ENCODE measurements around the gene DTNB.
"Not testable (repeated sequence)": the region's sequence is repeated elsewhere in the genome, so short reads cannot be mapped to it uniquely, and the experiment has no call there.

Gene DTNB

DNA sequence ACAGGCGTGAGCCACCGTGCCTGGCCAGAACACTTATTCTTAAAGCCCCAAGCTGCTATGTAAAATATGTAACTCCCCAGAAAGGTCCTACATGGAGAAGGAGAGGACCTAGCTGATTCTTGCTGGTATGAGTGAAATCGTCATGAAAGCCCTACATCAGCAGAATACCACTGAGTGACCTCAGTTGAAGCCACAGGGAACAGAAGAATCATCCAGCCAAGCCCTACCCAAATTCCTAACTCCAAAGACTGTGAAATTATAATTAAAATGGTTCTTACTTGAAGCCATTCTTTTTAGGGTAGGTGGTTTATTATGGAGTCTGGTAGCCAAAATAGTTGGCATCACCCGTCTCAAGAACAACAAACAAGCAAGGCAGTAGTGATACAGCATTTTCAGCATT lies 4.5 kb upstream of the DTNB start:
- no peak for DNase-seq

DNA sequence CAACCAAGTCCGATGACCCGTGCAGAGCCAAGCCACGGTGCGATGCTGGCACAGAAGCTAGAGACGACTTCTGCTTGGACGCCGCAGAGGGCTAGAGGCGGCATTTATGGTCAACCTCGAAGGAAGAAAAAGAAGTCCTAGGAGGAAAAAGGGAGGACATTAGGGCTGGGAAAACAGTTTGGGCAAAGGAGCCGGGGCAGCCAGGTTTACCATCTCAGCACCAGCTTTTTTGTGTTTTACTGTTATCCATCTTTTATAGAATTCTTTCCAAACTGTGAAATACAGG lies 643 bp upstream of the DTNB start:
- DNase-seq, result no peak

GRCh38 chr2:25672494-25673299 lies 680 bp downstream of the DTNB start:
- DNase-seq, result peak; percentile 77

DNA sequence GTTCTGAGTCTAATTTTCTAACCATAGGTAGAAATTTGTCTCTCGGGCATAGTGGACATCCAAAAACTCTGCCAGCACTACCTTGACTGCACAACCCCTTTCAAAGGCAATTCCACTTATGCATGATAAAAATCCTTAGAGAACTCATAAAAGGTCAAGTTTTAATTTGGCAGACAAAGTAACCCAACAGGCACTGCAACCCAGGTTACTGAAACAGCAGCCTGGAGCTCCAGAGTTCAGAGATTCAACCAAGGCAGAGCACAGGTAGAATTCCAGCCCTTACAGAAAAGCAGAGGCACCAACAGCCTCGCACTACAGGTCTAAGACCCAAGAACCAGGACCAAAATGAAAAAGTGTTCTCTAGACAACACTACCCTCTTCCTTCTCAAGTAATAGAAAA lies 1.8 kb downstream of the DTNB start:
- no peak for DNase-seq

GRCh38 chr2:25669520-25669919 lies 3.9 kb downstream of the DTNB start:
- DNase-seq, result no peak

DNA sequence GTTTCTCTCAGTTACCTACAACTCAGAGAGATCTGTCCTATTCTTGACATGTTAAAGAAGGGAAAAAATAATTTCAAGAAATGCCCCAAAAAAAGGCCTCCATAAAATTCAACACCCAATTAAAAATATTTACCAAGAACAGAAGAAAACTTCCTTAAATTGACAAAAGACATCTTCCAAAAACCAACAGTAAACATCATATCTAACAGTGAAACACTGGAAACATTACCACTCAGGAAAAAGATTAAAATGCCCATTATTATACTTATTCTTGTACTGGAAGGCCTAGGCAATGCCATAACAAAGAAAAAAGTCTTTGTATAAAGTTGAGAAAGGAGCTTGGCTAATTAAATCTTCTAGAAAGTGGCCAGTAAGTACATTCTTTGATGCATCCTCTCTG lies 7.2 kb downstream of the DTNB start:
- no peak for DNase-seq

- DNase-seq, result not testable (repeated sequence)
Observed at GRCh38 chr2:25665429-25665828, 7.9 kb downstream of the DTNB start.

GRCh38 chr2:25664965-25665307 lies 8.4 kb downstream of the DTNB start:
- DNase-seq, result no peak

GRCh38 chr2:25664183-25664964 lies 9.0 kb downstream of the DTNB start:
- peak; percentile 37 for DNase-seq

DNA sequence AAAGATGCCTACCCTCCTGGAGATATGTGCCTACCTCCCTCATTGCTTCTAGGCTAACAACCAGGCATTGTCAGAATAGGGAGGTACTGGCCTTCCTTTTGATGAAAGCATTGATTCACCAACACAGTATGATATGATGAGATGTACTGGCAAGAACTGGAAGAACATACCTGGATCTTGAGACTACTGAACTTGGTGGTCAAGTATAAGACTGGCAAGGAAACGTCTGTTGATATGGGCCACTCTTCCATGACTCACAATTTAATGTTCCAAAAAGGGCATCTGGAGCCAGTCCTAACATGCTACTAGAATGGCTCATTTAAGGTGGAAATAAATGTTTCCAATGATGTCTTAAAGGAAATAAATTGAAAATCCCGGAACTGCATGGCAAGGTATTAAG lies 18.1 kb downstream of the DTNB start:
- DNase-seq, result no peak

DNA sequence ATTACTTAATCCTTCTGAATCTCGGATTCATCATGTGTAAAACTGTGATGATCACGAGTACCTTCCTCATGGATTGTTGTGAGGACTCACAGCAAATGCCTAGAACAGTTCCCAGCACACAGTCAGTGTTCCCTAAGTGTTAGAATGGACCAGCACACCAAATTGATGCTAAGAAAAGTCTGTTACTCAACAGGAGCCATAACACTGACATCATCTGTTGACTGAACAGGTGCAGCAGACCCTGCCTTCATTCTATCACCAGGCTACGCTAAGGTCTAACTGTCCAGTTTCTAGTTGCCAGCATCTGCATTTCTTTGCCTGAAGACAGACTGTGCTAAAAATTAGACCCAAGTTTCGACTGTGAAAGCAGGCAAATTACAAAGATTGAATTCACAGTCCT lies 18.6 kb downstream of the DTNB start:
- no peak for DNase-seq

DNA sequence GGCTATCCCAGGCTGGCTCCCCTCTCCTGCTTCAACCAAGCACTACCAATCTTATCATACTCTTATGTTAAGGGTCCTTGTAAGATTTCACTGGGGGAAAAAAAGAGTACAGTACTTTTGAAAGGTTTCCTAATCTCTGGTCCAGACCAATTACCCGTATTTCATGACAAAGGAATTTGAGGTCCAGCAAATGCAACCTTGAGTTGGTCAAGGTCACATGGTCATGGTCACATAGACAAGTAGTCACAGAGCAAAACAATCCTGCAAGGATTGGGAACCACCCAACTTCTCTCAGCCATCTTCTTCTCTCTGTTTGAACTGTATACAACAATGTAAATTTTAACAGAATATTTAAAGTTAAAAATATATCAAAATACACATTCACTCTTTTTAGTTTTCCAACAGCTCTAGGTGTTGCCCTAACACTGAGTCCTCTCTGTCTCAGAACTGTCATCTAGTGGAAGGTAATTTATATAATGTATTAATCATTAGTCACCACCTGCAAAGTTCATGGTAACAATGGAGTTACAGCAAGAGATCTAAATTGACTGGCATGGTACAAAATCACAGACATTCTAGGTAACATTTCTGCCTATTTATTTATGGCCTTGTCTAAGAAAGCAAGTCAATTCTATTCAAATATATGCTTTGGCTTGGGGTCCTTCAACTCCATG lies 21.5 kb downstream of the DTNB start:
- DNase-seq, result no peak

DNA sequence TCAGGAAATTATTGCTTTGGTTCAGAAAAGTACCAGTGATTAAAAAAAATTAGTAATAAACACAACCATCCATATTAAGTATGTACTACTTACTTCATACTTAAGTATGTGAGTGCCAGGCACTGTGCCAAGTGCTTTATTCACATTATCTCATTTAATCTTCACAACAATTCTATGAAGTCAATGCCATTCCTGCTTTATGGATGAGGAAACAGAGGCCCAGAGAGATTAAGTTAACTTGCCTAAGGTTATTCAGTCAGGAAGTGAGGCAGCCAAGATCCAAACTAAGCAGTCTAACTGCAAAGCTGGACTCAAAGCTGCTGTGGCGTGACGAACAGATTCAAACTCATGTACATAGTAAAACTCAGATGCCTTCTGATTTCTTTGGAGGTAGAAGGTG lies 22.3 kb downstream of the DTNB start:
- no peak for DNase-seq

- DNase-seq, result no peak
Observed at GRCh38 chr2:25650256-25650655, 23.1 kb downstream of the DTNB start.

DNA sequence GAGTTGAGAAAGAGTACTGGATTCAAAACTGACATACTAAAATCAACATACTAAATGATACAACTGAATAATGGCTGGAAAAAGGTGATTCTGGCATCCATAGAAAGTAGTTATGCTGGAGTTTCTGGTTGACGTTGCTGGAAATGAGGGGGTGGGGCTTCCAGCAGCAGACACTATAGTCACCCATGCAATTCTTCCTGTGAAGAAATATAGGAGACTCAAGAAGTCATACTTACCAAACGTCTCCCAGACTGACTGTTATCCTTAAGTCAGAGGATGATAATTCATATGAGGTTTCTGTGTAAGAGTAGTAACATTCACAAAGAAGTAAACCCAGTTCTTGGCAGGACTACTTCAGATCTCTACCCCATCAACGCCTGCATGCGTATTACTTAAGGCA lies 23.6 kb downstream of the DTNB start:
- DNase-seq, result no peak

GRCh38 chr2:25642298-25642697 lies 31.1 kb downstream of the DTNB start:
- DNase-seq, result no peak

DNA sequence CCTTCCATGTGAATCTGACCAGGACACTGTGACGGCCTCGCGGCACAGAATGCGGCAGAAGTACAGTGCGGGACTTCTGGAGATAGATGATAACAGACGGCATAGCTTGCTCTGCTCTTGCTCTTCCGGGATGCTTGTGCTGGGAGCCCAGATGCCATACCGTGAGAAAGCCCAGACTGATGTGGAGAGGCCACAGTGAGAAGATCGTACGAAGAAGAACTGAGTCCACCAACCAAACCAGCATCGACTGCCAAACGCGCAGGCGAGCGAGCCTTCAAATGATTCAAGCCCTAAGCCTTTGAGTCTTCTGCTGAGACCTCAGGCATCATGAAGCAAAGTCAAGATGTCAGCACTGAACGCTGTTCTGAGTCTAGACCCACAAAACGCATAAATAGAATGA lies 33.7 kb downstream of the DTNB start:
- no peak for DNase-seq

DNA sequence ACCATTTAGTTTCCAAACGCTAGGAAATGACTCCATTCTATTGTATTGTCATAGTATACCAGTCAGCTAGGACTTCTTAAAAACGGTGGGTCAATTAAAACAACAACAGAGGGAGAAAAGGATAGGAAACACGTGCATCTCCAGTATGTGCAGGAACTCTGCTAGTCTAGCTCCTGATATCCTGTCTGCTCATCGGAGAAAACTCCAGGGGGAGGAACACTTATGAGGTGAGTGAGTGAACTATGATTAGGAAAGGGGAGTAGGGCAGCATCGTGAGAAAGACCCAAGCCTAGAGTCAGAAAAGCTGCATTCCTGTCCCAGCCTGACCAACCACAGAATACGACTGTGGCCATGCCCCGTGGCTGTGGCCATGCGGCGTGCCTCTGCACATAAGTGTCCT lies 34.2 kb downstream of the DTNB start:
- no peak for DNase-seq

- no peak for DNase-seq
Observed at GRCh38 chr2:25635797-25636196, 37.6 kb downstream of the DTNB start.

GRCh38 chr2:25633801-25634200 lies 39.6 kb downstream of the DTNB start:
- not testable (repeated sequence) for DNase-seq

- DNase-seq, result no peak
Observed at GRCh38 chr2:25632396-25632795, 41.0 kb downstream of the DTNB start.

DNA sequence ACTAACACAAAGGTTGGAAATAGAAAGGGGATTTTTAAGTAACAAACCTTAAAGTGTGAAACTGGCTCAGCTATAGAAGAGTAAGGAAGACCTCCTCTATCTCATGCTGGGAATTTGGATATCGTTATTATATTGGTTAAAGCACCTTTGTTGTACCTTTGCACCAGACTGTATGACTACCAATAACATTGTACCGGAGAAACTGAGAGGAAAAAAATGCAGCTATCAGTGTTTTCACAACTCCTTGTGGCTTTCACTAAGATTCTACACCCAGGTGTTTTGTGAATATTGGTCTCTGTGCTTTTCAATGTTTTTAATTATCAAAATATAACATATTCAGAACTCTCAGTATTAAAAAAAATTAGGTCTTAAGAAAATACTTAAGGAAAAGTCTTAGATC lies 48.7 kb downstream of the DTNB start:
- no peak for DNase-seq

DNA sequence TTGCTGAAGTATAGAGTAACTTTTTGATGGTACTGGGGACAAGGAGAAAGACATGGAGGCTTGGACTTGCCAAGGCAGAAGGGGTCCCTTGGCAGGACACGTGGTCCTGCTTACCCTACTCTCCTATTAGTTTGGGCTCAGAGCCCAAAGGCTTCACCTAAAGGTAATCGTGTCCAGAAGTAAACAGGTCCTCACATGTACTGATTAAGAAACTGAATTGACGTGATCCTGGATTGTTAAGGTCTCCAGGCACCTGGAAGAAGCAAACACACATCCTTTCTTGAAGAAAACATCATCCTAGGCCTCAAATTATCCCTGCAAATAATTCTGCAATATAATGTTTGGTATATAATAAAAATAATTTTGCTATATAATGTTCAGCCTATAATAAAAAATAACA lies 50.0 kb downstream of the DTNB start:
- no peak for DNase-seq

DNA sequence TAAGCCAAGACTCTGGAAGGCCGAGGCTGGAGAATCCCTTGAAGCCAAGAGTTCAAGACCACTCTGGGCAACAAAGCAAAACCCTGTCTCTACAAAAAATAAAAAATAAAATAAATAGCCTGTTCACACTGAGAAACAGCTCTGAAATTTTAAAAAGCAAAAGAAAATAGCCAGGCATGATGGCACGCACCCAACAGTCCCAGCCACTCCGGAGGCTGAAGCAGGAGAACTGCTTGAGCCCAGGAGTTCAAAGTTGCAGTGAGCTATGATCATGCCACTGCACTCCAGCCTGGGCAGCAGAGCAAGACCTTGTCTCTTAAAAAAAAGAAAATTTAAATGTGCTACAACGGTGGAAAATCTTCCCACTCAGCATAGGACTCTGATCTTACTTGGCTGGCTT lies 52.7 kb downstream of the DTNB start:
- DNase-seq, result no peak
